Measurements from ENCODE around the gene FCER1G. TPM values are rescaled to one million over a fixed set of nuclear protein-coding genes. Genes with fewer than 3 reads are reported as not detected.
"Not testable (repeated sequence)": the region's sequence is repeated elsewhere in the genome, so short reads cannot be mapped to it uniquely, and the experiment has no call there.

Gene FCER1G
- total RNA-seq, 1 donor from 2014 or later = not detected

GRCh38 chr1:161220002-161220401 is 4.9 kb downstream of the FCER1G start:
- no peak overlapping the region for H3K4me3 Mint-ChIP-seq
- Histone ChIP-seq H3K27ac (no peak overlapping the region), H3K79me2 (ENCODE audit: low read depth) (no peaks in the 10 kb centered on the region), H4K20me1 (ENCODE audit: low read depth) (no peaks in the 10 kb centered on the region), H3K4me2 (no peak overlapping the region), H3K36me3 (no peaks in the 10 kb centered on the region), H3K4me1 (peaks cover 6% of the 10 kb centered on the region), H3K9ac (no peak overlapping the region), H2AFZ (replicated peaks) (no peak overlapping the region), H3K9me3 (ENCODE audit: low read depth) (no peaks in the 10 kb centered on the region), H3K27me3 (no peaks in the 10 kb centered on the region), H3K4me3 (no peak overlapping the region), H3F3A (ENCODE audit: low read depth) (peaks cover 9% of the 10 kb centered on the region)
- H3K27me3 Mint-ChIP-seq (ENCODE audit: insufficient read depth, low read depth) = peaks cover 7% of the 10 kb centered on the region
- H3K4me1 Mint-ChIP-seq = peaks cover 13% of the 10 kb centered on the region
- TF ChIP-seq, protein P1, sequence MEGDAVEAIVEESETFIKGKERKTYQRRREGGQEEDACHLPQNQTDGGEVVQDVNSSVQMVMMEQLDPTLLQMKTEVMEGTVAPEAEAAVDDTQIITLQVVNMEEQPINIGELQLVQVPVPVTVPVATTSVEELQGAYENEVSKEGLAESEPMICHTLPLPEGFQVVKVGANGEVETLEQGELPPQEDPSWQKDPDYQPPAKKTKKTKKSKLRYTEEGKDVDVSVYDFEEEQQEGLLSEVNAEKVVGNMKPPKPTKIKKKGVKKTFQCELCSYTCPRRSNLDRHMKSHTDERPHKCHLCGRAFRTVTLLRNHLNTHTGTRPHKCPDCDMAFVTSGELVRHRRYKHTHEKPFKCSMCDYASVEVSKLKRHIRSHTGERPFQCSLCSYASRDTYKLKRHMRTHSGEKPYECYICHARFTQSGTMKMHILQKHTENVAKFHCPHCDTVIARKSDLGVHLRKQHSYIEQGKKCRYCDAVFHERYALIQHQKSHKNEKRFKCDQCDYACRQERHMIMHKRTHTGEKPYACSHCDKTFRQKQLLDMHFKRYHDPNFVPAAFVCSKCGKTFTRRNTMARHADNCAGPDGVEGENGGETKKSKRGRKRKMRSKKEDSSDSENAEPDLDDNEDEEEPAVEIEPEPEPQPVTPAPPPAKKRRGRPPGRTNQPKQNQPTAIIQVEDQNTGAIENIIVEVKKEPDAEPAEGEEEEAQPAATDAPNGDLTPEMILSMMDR (IDR thresholded peaks at IDR 0.05) = no peak
- TF ChIP-seq EZH2 (IDR thresholded peaks at IDR 0.05) = no peak
- no peak for TF ChIP-seq EZH2phosphoT487 (IDR thresholded peaks at IDR 0.05)
- no peaks in the 10 kb centered on the region for H3K9me3 Mint-ChIP-seq
- DNase-seq (ENCODE audit: low spot score) = no peak
- no peak overlapping the region for H3K27ac Mint-ChIP-seq
- peaks cover 3% of the 10 kb centered on the region for H3K36me3 Mint-ChIP-seq

DNA sequence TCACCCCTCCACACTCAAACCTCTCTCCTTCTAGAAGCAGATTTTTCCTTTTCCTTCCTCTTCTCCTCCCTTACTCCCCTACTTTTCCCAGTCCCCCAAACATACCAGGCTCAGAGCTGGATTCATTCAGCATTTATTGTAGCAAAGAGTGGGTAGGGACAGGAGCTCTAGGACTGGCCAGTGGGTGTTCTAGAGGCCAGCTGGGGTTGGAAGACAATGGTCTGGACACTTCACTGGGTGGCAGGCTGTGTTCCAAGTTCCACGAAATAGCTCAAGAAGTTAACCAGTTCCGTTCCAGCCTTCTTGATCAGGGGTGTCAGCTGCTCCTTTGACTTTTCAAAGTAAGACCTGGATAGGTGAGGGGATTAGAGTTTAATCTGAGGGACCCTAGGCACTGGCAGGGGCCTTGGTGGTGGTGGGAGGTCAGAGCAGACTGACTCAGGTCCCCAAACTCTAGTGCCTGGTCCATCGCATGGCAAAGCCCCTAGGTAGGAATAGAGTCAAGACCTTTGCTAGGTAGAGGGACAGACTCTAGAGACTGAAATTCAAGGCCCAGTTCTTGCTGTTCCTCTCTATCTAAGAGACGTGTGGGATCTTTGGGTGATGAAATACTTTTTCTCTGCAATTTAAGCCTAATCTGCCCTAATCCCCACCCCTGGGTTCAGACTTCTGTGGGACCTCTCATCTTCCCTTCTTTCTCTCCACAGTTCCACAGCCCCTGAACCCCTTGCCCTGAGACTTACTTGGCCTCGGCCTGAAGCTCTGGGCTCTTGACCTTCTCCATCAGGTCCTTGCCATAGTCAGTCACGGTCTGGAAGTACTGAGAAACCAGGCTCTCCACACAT is 7.3 kb downstream of the FCER1G start:
- H3K4me2 ChIP-seq = no peak overlapping the region
- Mint-ChIP-seq H3K27ac (no peak overlapping the region), H3K9me3 (no peaks in the 10 kb centered on the region), H3K36me3 (no peaks in the 10 kb centered on the region), H3K4me3 (no peak overlapping the region), H3K27me3 (ENCODE audit: insufficient read depth, low read depth) (peaks cover 5% of the 10 kb centered on the region), H3K4me1 (peaks cover 25% of the 10 kb centered on the region)
- H3F3A ChIP-seq (ENCODE audit: low read depth) = peaks cover 13% of the 10 kb centered on the region
- H3K27ac ChIP-seq = no peak overlapping the region
- H3K4me1 ChIP-seq = peaks cover 9% of the 10 kb centered on the region
- H2AFZ ChIP-seq (replicated peaks) = no peak overlapping the region
- no peaks in the 10 kb centered on the region for H3K9me3 ChIP-seq (ENCODE audit: low read depth)
- no peaks in the 10 kb centered on the region for H3K27me3 ChIP-seq
- no peak for DNase-seq (ENCODE audit: low spot score)
- no peak overlapping the region for H3K4me3 ChIP-seq
- no peaks in the 10 kb centered on the region for H3K79me2 ChIP-seq (ENCODE audit: low read depth)
- TF ChIP-seq EZH2phosphoT487 (IDR thresholded peaks at IDR 0.05) = no peak
- TF ChIP-seq, protein P1 (IDR thresholded peaks at IDR 0.05) = no peak
- TF ChIP-seq EZH2 (IDR thresholded peaks at IDR 0.05) = no peak
- H3K36me3 ChIP-seq = no peaks in the 10 kb centered on the region
- no peaks in the 10 kb centered on the region for H4K20me1 ChIP-seq (ENCODE audit: low read depth)
- no peak overlapping the region for H3K9ac ChIP-seq

DNA sequence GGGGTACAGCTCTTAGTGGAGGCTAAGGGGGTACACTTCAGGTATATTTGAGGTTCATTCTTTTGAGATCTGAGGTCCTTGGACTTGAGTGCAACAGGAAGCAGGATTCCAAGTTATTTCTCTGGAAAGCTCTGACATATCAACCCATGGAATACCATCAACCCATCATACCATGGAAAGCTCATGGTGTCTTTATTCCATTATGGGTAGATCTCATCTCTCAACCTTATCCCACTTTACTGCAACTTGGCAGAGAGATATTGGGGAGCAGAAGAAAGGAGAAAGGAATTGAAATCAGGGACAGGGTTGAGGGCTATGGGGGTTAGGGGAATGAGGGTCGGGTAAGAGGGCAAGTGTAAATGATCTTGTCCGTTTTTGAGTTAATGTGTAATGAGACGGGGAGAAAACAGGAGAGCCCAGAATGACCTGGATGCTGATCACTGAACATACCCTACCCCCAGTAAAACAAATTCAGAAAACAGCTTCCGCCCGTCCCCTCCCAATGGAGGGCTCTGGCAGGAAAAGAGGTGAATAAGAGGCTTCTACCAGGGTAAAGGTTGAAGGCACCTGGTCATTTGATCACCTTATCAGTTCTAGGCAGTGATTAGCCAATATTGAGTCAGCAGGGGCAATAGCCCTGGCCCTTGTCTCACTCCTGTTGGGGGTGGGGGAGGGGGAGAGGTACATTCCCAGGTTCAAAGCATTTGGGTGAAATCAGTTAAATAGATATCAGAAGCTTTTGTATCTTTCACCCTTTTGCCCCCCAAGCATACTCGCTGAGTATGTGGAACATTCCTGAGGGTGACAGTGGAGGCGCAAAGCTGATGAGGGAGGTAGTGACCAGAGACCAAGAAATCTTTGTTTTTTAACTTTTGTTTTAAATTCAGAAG is 9.0 kb downstream of the FCER1G start:
- DNase-seq (ENCODE audit: low spot score) = no peak
- no peaks in the 10 kb centered on the region for H3K79me2 ChIP-seq (ENCODE audit: low read depth)
- no peak overlapping the region for H3K9ac ChIP-seq
- H3K4me1 ChIP-seq = peaks cover 9% of the 10 kb centered on the region
- H3K9me3 ChIP-seq (ENCODE audit: low read depth) = no peaks in the 10 kb centered on the region
- no peak overlapping the region for H2AFZ ChIP-seq (replicated peaks)
- Mint-ChIP-seq H3K4me1 (peaks cover 21% of the 10 kb centered on the region), H3K4me3 (no peak overlapping the region), H3K27ac (no peak overlapping the region), H3K27me3 (ENCODE audit: insufficient read depth, low read depth) (peaks cover 5% of the 10 kb centered on the region), H3K36me3 (no peaks in the 10 kb centered on the region), H3K9me3 (no peaks in the 10 kb centered on the region)
- H3F3A ChIP-seq (ENCODE audit: low read depth) = peaks cover 13% of the 10 kb centered on the region
- H3K36me3 ChIP-seq = no peaks in the 10 kb centered on the region
- H3K27ac ChIP-seq = no peak overlapping the region
- no peak overlapping the region for H3K4me3 ChIP-seq
- no peak overlapping the region for H3K4me2 ChIP-seq
- TF ChIP-seq, protein P1 (IDR thresholded peaks at IDR 0.05) = no peak
- TF ChIP-seq EZH2 (IDR thresholded peaks at IDR 0.05) = no peak
- TF ChIP-seq EZH2phosphoT487 (IDR thresholded peaks at IDR 0.05) = no peak
- H4K20me1 ChIP-seq (ENCODE audit: low read depth) = no peaks in the 10 kb centered on the region
- H3K27me3 ChIP-seq = no peaks in the 10 kb centered on the region

DNA sequence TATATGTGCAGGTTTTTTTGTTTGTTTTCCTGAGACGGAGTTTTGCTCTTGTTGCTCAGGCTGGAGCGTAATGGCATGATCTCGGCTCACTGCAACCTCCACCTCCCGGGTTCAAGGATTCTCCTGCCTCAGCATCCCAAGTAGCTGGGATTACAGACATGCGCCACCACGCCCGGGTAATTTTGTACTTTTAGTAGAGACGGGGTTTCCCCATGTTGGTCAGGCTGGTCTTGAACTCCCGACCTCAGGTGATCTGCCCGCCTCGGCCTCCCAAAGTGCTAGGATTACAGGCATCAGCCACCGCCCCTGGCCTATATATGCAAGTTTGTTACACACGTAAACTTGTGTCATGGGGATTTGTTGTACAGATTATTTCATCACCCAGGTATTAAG is 9.6 kb downstream of the FCER1G start:
- H3K36me3 ChIP-seq; H3K27me3 ChIP-seq; H2AFZ ChIP-seq (replicated peaks); H3K27ac ChIP-seq; DNase-seq (ENCODE audit: low spot score); H3K4me2 ChIP-seq; H4K20me1 ChIP-seq (ENCODE audit: low read depth); H3K27ac Mint-ChIP-seq; H3K4me3 ChIP-seq; H3K9me3 ChIP-seq (ENCODE audit: low read depth); H3K79me2 ChIP-seq (ENCODE audit: low read depth); H3K4me1 ChIP-seq; H3K4me3 Mint-ChIP-seq; H3K9me3 Mint-ChIP-seq; H3K36me3 Mint-ChIP-seq; H3K9ac ChIP-seq; H3K27me3 Mint-ChIP-seq (ENCODE audit: insufficient read depth, low read depth): not testable (repeated sequence)
- peaks cover 13% of the 10 kb centered on the region for H3F3A ChIP-seq (ENCODE audit: low read depth)
- H3K4me1 Mint-ChIP-seq = peaks cover 21% of the 10 kb centered on the region
